Mesenchymal stem cell (in vitro differentiated cells and primary cell): Measurements from ENCODE around the gene ATP2B3.

Experiments used
- DNase-seq: peaks from one replicate; pipeline ENCODE4 v3.0.0-alpha.2; 2013
- H2AFZ ChIP-seq: one replicate; pipeline ENCODE4 v1.6.1; 2013; ENCODE audit warnings: low read depth, mild to moderate bottlenecking, control low read depth, inconsistent platforms, low read length, moderate library complexity
- H2AK5ac ChIP-seq: 2 replicates; pipeline ENCODE4 v1.6.1; 2013; ENCODE audit warnings: low read length, moderate library complexity, mild to moderate bottlenecking, inconsistent platforms; ENCODE audit not compliant: severe bottlenecking
- H2BK120ac ChIP-seq: one replicate; pipeline ENCODE4 v1.6.1; 2013; ENCODE audit warnings: low read depth, mild to moderate bottlenecking, inconsistent platforms, low read length, moderate library complexity
- H2BK12ac ChIP-seq, 2 experiments: one replicate each; pipeline ENCODE4 v1.6.1; 2013; ENCODE audit warnings: inconsistent platforms in 2 of 2, low read length in 2 of 2, mild to moderate bottlenecking in 2 of 2, moderate library complexity in 2 of 2, control low read depth in 1 of 2
- H2BK15ac ChIP-seq: one replicate; pipeline ENCODE4 v1.6.1; 2013; ENCODE audit warnings: mild to moderate bottlenecking, low read depth, inconsistent platforms; ENCODE audit not compliant: poor library complexity, severe bottlenecking
- H2BK5ac ChIP-seq: 2 replicates; pipeline ENCODE4 v1.6.1; 2013; ENCODE audit warnings: low read depth, mild to moderate bottlenecking, low read length, control low read depth, inconsistent platforms; ENCODE audit not compliant: poor library complexity, severe bottlenecking
- H3K14ac ChIP-seq, 2 experiments: one replicate each; pipeline ENCODE4 v1.6.1; 2013; ENCODE audit warnings: inconsistent platforms in 2 of 2, low read length in 2 of 2, control low read depth in 1 of 2, mild to moderate bottlenecking in 1 of 2, moderate library complexity in 1 of 2
- H3K18ac ChIP-seq, 2 experiments: one replicate each; pipeline ENCODE4 v1.6.1; 2013; ENCODE audit warnings: inconsistent platforms in 2 of 2, low read length in 2 of 2, control low read depth in 1 of 2, low read depth in 1 of 2, mild to moderate bottlenecking in 1 of 2
- H3K23ac ChIP-seq, 2 experiments: one replicate each; pipeline ENCODE4 v1.6.1; 2013; ENCODE audit warnings: inconsistent platforms in 2 of 2, low read length in 2 of 2, mild to moderate bottlenecking in 2 of 2, moderate library complexity in 2 of 2, control low read depth in 1 of 2
- H3K27ac ChIP-seq: 2 replicates; pipeline ENCODE4 v1.5.1; 2013; ENCODE audit warnings: mild to moderate bottlenecking, moderate library complexity, low read length, control low read depth, inconsistent platforms; ENCODE audit not compliant: poor library complexity, severe bottlenecking
- H3K27me3 ChIP-seq, 2 experiments: 2 replicates each; pipeline versions ENCODE4 v1.6.1 to v1.7.0; 2013; ENCODE audit warnings: low read length in 2 of 2, mild to moderate bottlenecking in 2 of 2, moderate library complexity in 2 of 2, control low read depth in 1 of 2, inconsistent platforms in 1 of 2; ENCODE audit not compliant: control insufficient read depth in 1 of 2, insufficient read depth in 1 of 2
- H3K36me3 ChIP-seq, 2 experiments: 2 replicates each; pipeline versions ENCODE4 v1.6.1 to v1.7.0; 2013; ENCODE audit warnings: low read length in 2 of 2, control low read depth in 1 of 2, inconsistent platforms in 1 of 2, low read depth in 1 of 2, mild to moderate bottlenecking in 1 of 2; ENCODE audit not compliant: insufficient read depth in 2 of 2, control insufficient read depth in 1 of 2
- H3K4ac ChIP-seq, 2 experiments: one replicate each; pipeline ENCODE4 v1.6.1; 2013; ENCODE audit warnings: inconsistent platforms in 2 of 2, low read length in 2 of 2, mild to moderate bottlenecking in 2 of 2, moderate library complexity in 2 of 2, control low read depth in 1 of 2, low read depth in 1 of 2
- H3K4me1 ChIP-seq: 2 replicates; pipeline ENCODE4 v1.6.1; 2013; ENCODE audit warnings: low read depth, low read length, control low read depth; ENCODE audit not compliant: control insufficient read depth, insufficient read depth
- H3K4me2 ChIP-seq: 2 replicates; pipeline ENCODE4 v1.6.1; 2013; ENCODE audit warnings: low read length, mild to moderate bottlenecking, inconsistent platforms; ENCODE audit not compliant: poor library complexity, severe bottlenecking
- H3K4me3 ChIP-seq, 2 experiments: 2 replicates each; pipeline versions ENCODE4 v1.5.1 to v1.7.0; 2013; ENCODE audit warnings: low read length in 2 of 2, mild to moderate bottlenecking in 2 of 2, control low read depth in 1 of 2, low read depth in 1 of 2; ENCODE audit not compliant: insufficient read depth in 1 of 2
- H3K79me1 ChIP-seq: replicated peaks from 2 replicates; pipeline ENCODE4 v1.6.1; 2013; ENCODE audit warnings: mild to moderate bottlenecking, control low read depth, low read length, inconsistent platforms; ENCODE audit not compliant: poor library complexity, severe bottlenecking
- H3K9ac ChIP-seq: 2 replicates; pipeline ENCODE4 v1.7.0; 2013; ENCODE audit warnings: mild to moderate bottlenecking, low read length, moderate library complexity
- H3K9me3 ChIP-seq: 2 replicates; pipeline ENCODE4 v1.7.0; 2013; ENCODE audit warnings: mild to moderate bottlenecking, low read length; ENCODE audit not compliant: control insufficient read depth
- H4K8ac ChIP-seq: one replicate; pipeline ENCODE4 v1.6.1; 2013; ENCODE audit warnings: inconsistent platforms, mild to moderate bottlenecking, low read length, moderate library complexity
- H4K91ac ChIP-seq: one replicate; pipeline ENCODE4 v1.6.1; 2013; ENCODE audit warnings: mild to moderate bottlenecking, low read length, inconsistent platforms
- WGBS: methylation state at CpG from one replicate; pipeline ENCODE4 v1.1.7; 2013; ENCODE audit warnings: mixed read lengths; 5-methylcytosine and 5-hydroxymethylcytosine counted together

The ATP2B3 gene

GRCh38 chrX:153521034-153521433 lies 3.6 kb downstream of the ATP2B3 start:
- Histone ChIP-seq H3K4me3 (no peak overlapping the region), H3K27ac (no peak overlapping the region), H3K23ac (no peak overlapping the region), H3K27me3 (peaks cover 42 to 84% of the 10 kb centered on the region in 2 experiments), H3K14ac (no peak overlapping the region), H2BK5ac (no peak overlapping the region), H3K4me1 (peaks cover 9% of the 10 kb centered on the region), H2BK120ac (no peak overlapping the region), H3K4me2 (no peak overlapping the region), H2BK12ac (no peak overlapping the region), H3K9me3 (no peaks in the 10 kb centered on the region), H3K9ac (no peak overlapping the region), H3K4ac (no peak overlapping the region), H4K91ac (no peak overlapping the region), H4K8ac (no peak overlapping the region), H3K79me1 (no peaks in the 10 kb centered on the region), H2AK5ac (no peak overlapping the region), H2AFZ (no peak overlapping the region), H3K18ac (no peak overlapping the region), H3K36me3 (no peaks in the 10 kb centered on the region), H2BK15ac (no peak overlapping the region)
- no peak for DNase-seq
- 78% methylated on average over 9 of the region's 9 CpGs for WGBS

- H2BK120ac ChIP-seq: no peak overlapping the region
- H3K4me1 ChIP-seq: peaks cover 9% of the 10 kb centered on the region
- H3K18ac ChIP-seq: no peak overlapping the region
- no peaks in the 10 kb centered on the region for H3K79me1 ChIP-seq
- no peak overlapping the region for H3K14ac ChIP-seq
- no peaks in the 10 kb centered on the region for H3K9me3 ChIP-seq
- no peak overlapping the region for H2AFZ ChIP-seq
- H3K36me3 ChIP-seq: no peaks in the 10 kb centered on the region
- no peak for DNase-seq
- H3K23ac ChIP-seq: no peak overlapping the region
- H2AK5ac ChIP-seq: no peak overlapping the region
- no peak overlapping the region for H2BK5ac ChIP-seq
- H3K4ac ChIP-seq: no peak overlapping the region
- no peak overlapping the region for H3K9ac ChIP-seq
- no peak overlapping the region for H2BK12ac ChIP-seq
- no peak overlapping the region for H3K4me3 ChIP-seq
- no peak overlapping the region for H3K27ac ChIP-seq
- H3K27me3 ChIP-seq: peaks cover 42 to 84% of the 10 kb centered on the region in 2 experiments
- no peak overlapping the region for H3K4me2 ChIP-seq
- no peak overlapping the region for H4K8ac ChIP-seq
- H2BK15ac ChIP-seq: no peak overlapping the region
- no peak overlapping the region for H4K91ac ChIP-seq
- WGBS: 73% methylated on average over 9 of the region's 12 CpGs
These were observed 4.8 kb downstream of the ATP2B3 start for GRCh38 chrX:153522259-153522658.

GRCh38 chrX:153523269-153523668 lies 5.8 kb downstream of the ATP2B3 start:
- no peak overlapping the region for H2AFZ ChIP-seq
- H2BK15ac ChIP-seq: no peak overlapping the region
- H3K4me3 ChIP-seq: no peak overlapping the region
- no peak overlapping the region for H3K14ac ChIP-seq
- H3K9ac ChIP-seq: no peak overlapping the region
- no peak overlapping the region for H4K91ac ChIP-seq
- no peaks in the 10 kb centered on the region for H3K9me3 ChIP-seq
- WGBS: 91% methylated on average over 2 of the region's 7 CpGs
- H3K23ac ChIP-seq: no peak overlapping the region
- no peaks in the 10 kb centered on the region for H3K36me3 ChIP-seq
- no peak overlapping the region for H3K27ac ChIP-seq
- H3K4ac ChIP-seq: no peak overlapping the region
- H3K27me3 ChIP-seq: peaks cover 51 to 92% of the 10 kb centered on the region in 2 experiments
- no peak overlapping the region for H3K4me2 ChIP-seq
- H2BK120ac ChIP-seq: no peak overlapping the region
- DNase-seq: no peak
- H3K18ac ChIP-seq: no peak overlapping the region
- H4K8ac ChIP-seq: no peak overlapping the region
- H3K4me1 ChIP-seq: peaks cover 8% of the 10 kb centered on the region
- no peak overlapping the region for H2AK5ac ChIP-seq
- H3K79me1 ChIP-seq: no peaks in the 10 kb centered on the region
- H2BK12ac ChIP-seq: no peak overlapping the region
- H2BK5ac ChIP-seq: no peak overlapping the region

- Histone ChIP-seq H3K4me2 (no peak overlapping the region), H4K91ac (no peak overlapping the region), H3K36me3 (no peaks in the 10 kb centered on the region), H3K4me3 (no peak overlapping the region), H2BK5ac (no peak overlapping the region), H3K9me3 (no peaks in the 10 kb centered on the region), H3K18ac (no peak overlapping the region), H3K4me1 (peaks cover 8% of the 10 kb centered on the region), H2AK5ac (no peak overlapping the region), H3K4ac (no peak overlapping the region), H3K14ac (no peak overlapping the region), H3K27ac (no peak overlapping the region), H3K9ac (no peak overlapping the region), H2BK12ac (no peak overlapping the region), H2AFZ (no peak overlapping the region), H4K8ac (no peak overlapping the region), H2BK120ac (no peak overlapping the region), H3K23ac (no peak overlapping the region), H3K79me1 (no peaks in the 10 kb centered on the region), H3K27me3 (peaks cover 48 to 92% of the 10 kb centered on the region in 2 experiments), H2BK15ac (no peak overlapping the region)
- WGBS: 90% methylated on average over 3 of the region's 3 CpGs
- DNase-seq: no peak
These were observed 6.8 kb downstream of the ATP2B3 start for GRCh38 chrX:153524234-153524633.
